RCC 7860 (cell line): Measurements from ENCODE around the gene NPAS3.

ENCODE experiments used
- DNase-seq: peaks from one replicate; pipeline ENCODE4 v3.0.0-alpha.2; 2015; ENCODE audit warnings: low spot score
- FAIRE-seq: peaks from 2 replicates; lab custom pipeline; 2012; peaks lifted over from hg19 to GRCh38; lab: Jason Lieb, UNC

NPAS3 gene

GRCh38 chr14:33647385-33647786 lies 708.7 kb downstream of the NPAS3 start:
- FAIRE-seq = peak; percentile 91
- DNase-seq = peak; percentile 83

GRCh38 chr14:33650430-33650829 lies 711.8 kb downstream of the NPAS3 start:
- DNase-seq = no peak
- no peak for FAIRE-seq

GRCh38 chr14:33652566-33653307 lies 714.1 kb downstream of the NPAS3 start:
- DNase-seq = no peak
- no peak for FAIRE-seq

- FAIRE-seq = no peak
These were observed 714.6 kb downstream of the NPAS3 start for GRCh38 chr14:33653308-33653695.

GRCh38 chr14:33655421-33655820 lies 716.7 kb downstream of the NPAS3 start:
- FAIRE-seq = no peak
- DNase-seq = no peak

More at GRCh38 chr14:33653308-33653695, 714.6 kb downstream of the NPAS3 start:
- DNase-seq = no peak

- no peak for FAIRE-seq
- no peak for DNase-seq
These were observed 718.8 kb downstream of the NPAS3 start for GRCh38 chr14:33657476-33657875.

GRCh38 chr14:33660248-33660647 lies 721.6 kb downstream of the NPAS3 start:
- FAIRE-seq (no peak), DNase-seq (no peak)

GRCh38 chr14:33661101-33661500 lies 722.4 kb downstream of the NPAS3 start:
- no peak for FAIRE-seq
- no peak for DNase-seq

- FAIRE-seq (no peak), DNase-seq (no peak)
These were observed 729.4 kb downstream of the NPAS3 start for GRCh38 chr14:33668066-33668465.

- no peak for DNase-seq
These were observed 730.4 kb downstream of the NPAS3 start for GRCh38 chr14:33669111-33669510.

GRCh38 chr14:33670235-33670634 lies 731.6 kb downstream of the NPAS3 start:
- DNase-seq (no peak), FAIRE-seq (no peak)

More at GRCh38 chr14:33669111-33669510, 730.4 kb downstream of the NPAS3 start:
- FAIRE-seq = no peak

GRCh38 chr14:33671556-33671955 lies 732.9 kb downstream of the NPAS3 start:
- DNase-seq = no peak
- FAIRE-seq = no peak

GRCh38 chr14:33674927-33675326 lies 736.2 kb downstream of the NPAS3 start:
- FAIRE-seq (no peak), DNase-seq (no peak)

- no peak for DNase-seq
- FAIRE-seq = no peak
These were observed 736.9 kb downstream of the NPAS3 start for GRCh38 chr14:33675415-33676130.

GRCh38 chr14:33676135-33676566 lies 737.5 kb downstream of the NPAS3 start:
- FAIRE-seq = no peak
- DNase-seq = peak; percentile 53

- DNase-seq (no peak), FAIRE-seq (no peak)
These were observed 738.2 kb downstream of the NPAS3 start for GRCh38 chr14:33676891-33677290.

GRCh38 chr14:33678005-33678404 lies 739.3 kb downstream of the NPAS3 start:
- DNase-seq (no peak), FAIRE-seq (no peak)

- DNase-seq (no peak), FAIRE-seq (no peak)
These were observed 740.3 kb downstream of the NPAS3 start for GRCh38 chr14:33679025-33679424.

- peak; percentile 89 for FAIRE-seq
- DNase-seq = peak; percentile 72
These were observed 741.0 kb downstream of the NPAS3 start for GRCh38 chr14:33679461-33680225.

GRCh38 chr14:33680873-33681272 lies 742.2 kb downstream of the NPAS3 start:
- FAIRE-seq (no peak), DNase-seq (no peak)

- FAIRE-seq = no peak
- DNase-seq = no peak
These were observed 744.1 kb downstream of the NPAS3 start for GRCh38 chr14:33682760-33683159.
